ENCODE results near the gene GNPNAT1. TPM values are rescaled to one million over a fixed set of nuclear protein-coding genes. Genes with fewer than 3 reads are reported as not detected.

GNPNAT1 gene
- total RNA-seq, result 9.6 TPM
- 10 to 100 TPM; 12.2 to 19.4 (median 14.9) TPM for polyA plus RNA-seq (ENCODE audit: insufficient read depth in 1 of 8, insufficient read length in 8 of 8, low replicate concordance in 1 of 8)
- long read RNA-seq, donor 1, partial matches to known transcripts, result 0 of 1 reads
- long read RNA-seq, donor 1, other reads (novel, unspliced or antisense), result 0 of 1 reads
- long read RNA-seq, donor 2, partial matches to known transcripts, result 0 of 1 reads
- long read RNA-seq, donor 2, other reads (novel, unspliced or antisense), result 0 of 1 reads
- long read RNA-seq, donor 3, partial matches to known transcripts, result 0 of 4 reads
- long read RNA-seq, donor 3, other reads (novel, unspliced or antisense), result 0 of 4 reads
- long read RNA-seq, donor 4, partial matches to known transcripts, result 0 of 4 reads
- long read RNA-seq, donor 4, other reads (novel, unspliced or antisense), result 0 of 4 reads
- long read RNA-seq, donor 5, transcript GNPNAT1-201 (6 exons, 3,860 nt), result major isoform, 7 of 7 reads
- long read RNA-seq, donor 5, partial matches to known transcripts, result 0 of 7 reads
- long read RNA-seq, donor 5, other reads (novel, unspliced or antisense), result 0 of 7 reads
- long read RNA-seq, donor 6, transcript GNPNAT1-201 (6 exons, 3,860 nt), result major isoform, 7 of 7 reads
- long read RNA-seq, donor 6, partial matches to known transcripts, result 0 of 7 reads
- long read RNA-seq, donor 6, other reads (novel, unspliced or antisense), result 0 of 7 reads
- long read RNA-seq, donor 7, transcript GNPNAT1-201 (6 exons, 3,860 nt), result major isoform, 5 of 5 reads
- long read RNA-seq, donor 7, partial matches to known transcripts, result 0 of 5 reads
- long read RNA-seq, donor 7, other reads (novel, unspliced or antisense), result 0 of 5 reads
- long read RNA-seq, donor 8, partial matches to known transcripts, result 0 of 1 reads
- long read RNA-seq, donor 8, other reads (novel, unspliced or antisense), result 0 of 1 reads
- long read RNA-seq, donor 9, result 0 reads
- long read RNA-seq, donor 10, partial matches to known transcripts, result 0 of 4 reads
- long read RNA-seq, donor 10, other reads (novel, unspliced or antisense), result 0 of 4 reads
- long read RNA-seq, donor 11, partial matches to known transcripts, result 0 of 5 reads
- long read RNA-seq, donor 11, other reads (novel, unspliced or antisense), result 0 of 5 reads

DNA sequence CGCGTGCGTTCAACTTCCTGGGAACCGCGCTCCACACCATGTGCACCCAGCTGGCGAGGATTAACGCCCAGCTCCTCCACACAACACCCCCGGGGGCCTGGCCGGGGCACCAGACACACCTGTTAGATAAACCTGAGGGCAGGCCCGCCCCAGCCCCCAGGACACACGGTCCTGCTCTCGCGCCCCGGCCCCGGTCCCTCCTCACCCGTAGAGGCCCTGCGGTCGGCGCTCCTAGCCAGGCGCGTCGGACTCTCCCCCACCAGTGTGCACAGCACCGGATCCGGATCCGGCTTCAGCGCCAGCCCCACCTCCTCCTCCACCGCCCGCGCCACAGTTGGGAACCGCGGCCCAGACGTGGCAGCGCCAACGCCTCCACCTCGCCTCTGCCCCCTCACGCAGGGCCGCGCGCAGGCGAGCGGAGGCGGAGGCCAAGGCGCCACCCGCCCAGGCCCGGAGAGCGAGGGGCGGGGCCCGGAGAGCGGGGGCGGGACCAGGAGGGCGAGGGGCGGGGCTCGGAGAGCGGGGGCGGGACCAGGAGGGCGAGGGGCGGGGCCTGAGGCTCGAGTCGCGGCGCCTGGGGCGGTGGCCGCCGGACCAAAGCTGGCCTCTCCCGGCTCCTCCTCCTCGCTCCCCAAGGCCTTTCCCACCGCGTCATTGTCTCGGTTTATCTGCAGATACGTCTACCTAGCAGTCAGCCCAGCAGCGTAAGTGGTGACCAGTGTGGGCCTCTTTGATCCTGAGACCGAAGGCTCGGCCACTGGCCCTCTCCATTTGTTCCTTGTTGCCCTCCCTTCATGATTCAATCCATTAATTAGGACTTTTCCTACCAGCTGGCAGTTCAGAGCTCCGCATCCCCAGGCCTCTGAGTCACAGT, at the start of gene GNPNAT1:
Gene GNPNAT1 (minus strand): TSS at position 385 of the 874 bp plus-strand sequence. CDS start 6,957 bp downstream, outside the sequence.
- 1% methylated on average over 66 of the region's 74 CpGs for WGBS (ENCODE audit: insufficient coverage)
- Histone ChIP-seq H3K4me3 (ENCODE audit: low read length) (peak within 1 kb of the TSS; percentile 84), H3K9me3 (replicated peaks; ENCODE audit: control insufficient read depth, low read depth, low read length) (no peaks in the 10 kb centered on the region), H3K36me3 (ENCODE audit: control insufficient read depth, insufficient read depth, low read length) (no peaks in the 10 kb centered on the region), H3K27ac (ENCODE audit: low read length) (peak within 1 kb of the TSS; percentile 88), H3K4me1 (ENCODE audit: control insufficient read depth, insufficient read depth, low read length) (peaks cover 14% of the 10 kb centered on the region), H3K27me3 (ENCODE audit: control insufficient read depth, insufficient read depth, low read length) (no peaks in the 10 kb centered on the region)
- peak; percentile 89 for DNase-seq

DNA sequence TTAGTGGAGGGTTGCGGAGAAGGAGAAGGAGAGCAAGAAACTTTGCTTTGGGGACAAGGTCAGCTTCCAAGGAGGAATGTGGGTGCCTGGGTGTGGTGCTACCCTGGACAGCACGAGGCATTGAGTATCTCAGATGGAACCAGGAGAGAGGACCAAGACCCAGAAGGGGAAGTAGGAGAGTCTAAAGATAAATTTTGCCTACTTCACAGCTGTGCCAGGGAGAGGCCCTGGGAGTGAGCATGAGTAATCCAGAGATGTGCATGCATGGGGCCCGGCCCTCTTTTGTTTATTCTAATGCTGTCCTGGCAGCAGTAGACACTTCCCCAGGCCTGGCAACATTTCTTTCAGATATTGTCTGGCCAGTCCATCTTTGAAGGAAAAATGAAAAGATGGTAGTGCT, 49.5 kb upstream of the GNPNAT1 start:
- Histone ChIP-seq H3K27ac (ENCODE audit: low read length) (no peak overlapping the region), H3K9me3 (replicated peaks; ENCODE audit: control insufficient read depth, low read depth, low read length) (no peaks in the 10 kb centered on the region), H3K4me1 (ENCODE audit: control insufficient read depth, insufficient read depth, low read length) (peaks cover 3% of the 10 kb centered on the region), H3K27me3 (ENCODE audit: control insufficient read depth, insufficient read depth, low read length) (no peaks in the 10 kb centered on the region), H3K4me3 (ENCODE audit: low read length) (no peak overlapping the region), H3K36me3 (ENCODE audit: control insufficient read depth, insufficient read depth, low read length) (no peaks in the 10 kb centered on the region)
- DNase-seq, result peak; percentile 38
- WGBS (ENCODE audit: insufficient coverage), result 83% methylated on average over 2 of the region's 3 CpGs

GRCh38 chr14:52837451-52837850, 46.0 kb upstream of the GNPNAT1 start:
- Histone ChIP-seq H3K4me1 (ENCODE audit: control insufficient read depth, insufficient read depth, low read length) (no peaks in the 10 kb centered on the region), H3K27me3 (ENCODE audit: control insufficient read depth, insufficient read depth, low read length) (no peaks in the 10 kb centered on the region), H3K27ac (ENCODE audit: low read length) (no peak overlapping the region), H3K4me3 (ENCODE audit: low read length) (no peak overlapping the region), H3K9me3 (replicated peaks; ENCODE audit: control insufficient read depth, low read depth, low read length) (no peaks in the 10 kb centered on the region), H3K36me3 (ENCODE audit: control insufficient read depth, insufficient read depth, low read length) (no peaks in the 10 kb centered on the region)
- DNase-seq, result no peak
- WGBS (ENCODE audit: insufficient coverage), result 92% methylated on average over 6 of the region's 7 CpGs

GRCh38 chr14:52836063-52836462, 44.7 kb upstream of the GNPNAT1 start:
- Histone ChIP-seq H3K4me1 (ENCODE audit: control insufficient read depth, insufficient read depth, low read length) (no peaks in the 10 kb centered on the region), H3K4me3 (ENCODE audit: low read length) (no peak overlapping the region), H3K27me3 (ENCODE audit: control insufficient read depth, insufficient read depth, low read length) (no peaks in the 10 kb centered on the region), H3K27ac (ENCODE audit: low read length) (no peak overlapping the region), H3K36me3 (ENCODE audit: control insufficient read depth, insufficient read depth, low read length) (no peaks in the 10 kb centered on the region), H3K9me3 (replicated peaks; ENCODE audit: control insufficient read depth, low read depth, low read length) (no peaks in the 10 kb centered on the region)
- DNase-seq, result no peak
- 89% methylated on average over 5 of the region's 9 CpGs for WGBS (ENCODE audit: insufficient coverage)

GRCh38 chr14:52835122-52835903, 43.9 kb upstream of the GNPNAT1 start:
- WGBS (ENCODE audit: insufficient coverage), result 64% methylated on average over 8 of the region's 12 CpGs
- H3K9me3 ChIP-seq (replicated peaks; ENCODE audit: control insufficient read depth, low read depth, low read length), result no peaks in the 10 kb centered on the region
- peak; percentile 63 for DNase-seq
- H3K36me3 ChIP-seq (ENCODE audit: control insufficient read depth, insufficient read depth, low read length), result no peaks in the 10 kb centered on the region
- no peaks in the 10 kb centered on the region for H3K4me1 ChIP-seq (ENCODE audit: control insufficient read depth, insufficient read depth, low read length)
- H3K4me3 ChIP-seq (ENCODE audit: low read length), result no peak overlapping the region
- no peak overlapping the region for H3K27ac ChIP-seq (ENCODE audit: low read length)
- no peaks in the 10 kb centered on the region for H3K27me3 ChIP-seq (ENCODE audit: control insufficient read depth, insufficient read depth, low read length)

DNA sequence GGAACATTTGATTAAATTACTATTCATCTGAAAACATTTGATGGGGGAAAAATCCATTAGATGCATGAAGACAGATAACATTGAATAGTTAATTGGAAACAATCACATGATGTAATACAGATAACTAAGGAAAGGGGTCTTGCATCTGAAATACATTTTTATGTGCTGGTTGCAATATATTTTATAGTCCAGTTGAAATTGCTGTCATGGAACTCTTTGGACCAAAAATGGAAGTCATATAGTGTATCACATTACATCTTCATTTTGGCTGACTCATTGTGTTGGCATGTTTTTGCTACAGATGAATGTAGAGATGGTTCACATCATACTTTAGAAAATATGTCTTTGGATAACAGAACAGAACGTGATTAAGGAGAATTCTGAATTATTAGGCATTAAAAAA, 43.0 kb upstream of the GNPNAT1 start:
- H3K4me1 ChIP-seq (ENCODE audit: control insufficient read depth, insufficient read depth, low read length), result no peaks in the 10 kb centered on the region
- H3K9me3 ChIP-seq (replicated peaks; ENCODE audit: control insufficient read depth, low read depth, low read length), result no peaks in the 10 kb centered on the region
- DNase-seq, result peak; percentile 82
- H3K4me3 ChIP-seq (ENCODE audit: low read length), result no peak overlapping the region
- WGBS (ENCODE audit: insufficient coverage), result no CpG with 5 or more reads among the region's 1 CpG
- no peaks in the 10 kb centered on the region for H3K36me3 ChIP-seq (ENCODE audit: control insufficient read depth, insufficient read depth, low read length)
- no peak overlapping the region for H3K27ac ChIP-seq (ENCODE audit: low read length)
- no peaks in the 10 kb centered on the region for H3K27me3 ChIP-seq (ENCODE audit: control insufficient read depth, insufficient read depth, low read length)

DNA sequence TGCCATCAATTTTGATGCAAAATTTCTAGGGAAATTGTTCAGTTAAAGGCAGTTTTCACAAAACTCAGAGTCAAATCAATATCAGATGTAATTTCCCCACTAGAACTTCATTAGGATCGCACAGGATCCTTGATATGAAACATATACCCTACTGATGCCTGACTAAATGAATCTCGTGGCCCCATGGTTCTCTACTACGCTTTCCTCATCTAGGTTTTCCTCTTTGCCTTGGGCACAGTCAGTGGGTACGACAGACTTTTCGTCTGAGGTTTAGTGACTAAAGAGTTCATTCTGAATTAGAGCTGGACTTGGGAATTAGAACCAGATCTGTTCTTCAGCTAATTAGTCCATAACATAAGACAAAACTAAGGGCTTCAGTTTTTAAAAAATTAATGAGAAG, 42.5 kb upstream of the GNPNAT1 start:
- Histone ChIP-seq H3K9me3 (replicated peaks; ENCODE audit: control insufficient read depth, low read depth, low read length) (no peaks in the 10 kb centered on the region), H3K27ac (ENCODE audit: low read length) (no peak overlapping the region), H3K4me3 (ENCODE audit: low read length) (no peak overlapping the region), H3K27me3 (ENCODE audit: control insufficient read depth, insufficient read depth, low read length) (no peaks in the 10 kb centered on the region), H3K36me3 (ENCODE audit: control insufficient read depth, insufficient read depth, low read length) (no peaks in the 10 kb centered on the region), H3K4me1 (ENCODE audit: control insufficient read depth, insufficient read depth, low read length) (no peaks in the 10 kb centered on the region)
- no peak for DNase-seq
- 100% methylated on average over 1 of the region's 5 CpGs for WGBS (ENCODE audit: insufficient coverage)

GRCh38 chr14:52829527-52830185, 38.2 kb upstream of the GNPNAT1 start:
- H3K4me3 ChIP-seq (ENCODE audit: low read length), result no peak overlapping the region
- no peaks in the 10 kb centered on the region for H3K4me1 ChIP-seq (ENCODE audit: control insufficient read depth, insufficient read depth, low read length)
- no peaks in the 10 kb centered on the region for H3K27me3 ChIP-seq (ENCODE audit: control insufficient read depth, insufficient read depth, low read length)
- no peak overlapping the region for H3K27ac ChIP-seq (ENCODE audit: low read length)
- DNase-seq, result no peak
- H3K36me3 ChIP-seq (ENCODE audit: control insufficient read depth, insufficient read depth, low read length), result no peaks in the 10 kb centered on the region
- 72% methylated on average over 4 of the region's 7 CpGs for WGBS (ENCODE audit: insufficient coverage)
- H3K9me3 ChIP-seq (replicated peaks; ENCODE audit: control insufficient read depth, low read depth, low read length), result no peaks in the 10 kb centered on the region

Measured in muscle of leg (tissue), 16 donors.